Brain pericyte (primary cell): ENCODE measurements around the gene ELAVL1.

Experiments used
- DNase-seq: peaks from one replicate; pipeline ENCODE4 v3.0.0-alpha.2; 2012; ENCODE audit warnings: low read depth, low spot score

The ELAVL1 gene

GRCh38 chr19:7986321-7987113, 18.9 kb downstream of the ELAVL1 start:
- no peak for DNase-seq

DNA sequence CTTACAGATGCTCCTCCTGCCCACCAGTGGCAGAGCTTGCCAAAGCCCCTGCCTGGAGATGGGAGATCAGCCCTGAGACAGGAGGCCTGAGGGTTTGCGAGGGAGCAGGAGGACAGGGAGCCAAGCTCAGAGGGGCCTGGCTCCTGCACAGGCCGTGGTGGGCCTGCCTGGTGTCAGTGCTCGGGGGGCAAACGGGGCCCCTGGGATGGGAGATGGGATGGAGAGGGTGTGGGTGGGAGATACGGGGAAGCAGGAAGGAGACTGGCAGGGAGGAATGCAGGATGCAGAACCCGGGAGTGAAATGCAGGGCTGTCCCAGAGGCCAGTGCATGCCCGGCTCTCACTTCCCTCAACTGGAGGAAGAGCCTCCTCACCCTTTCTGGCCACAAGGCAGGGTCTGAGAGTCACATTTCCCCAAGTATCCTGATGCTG, 19.9 kb downstream of the ELAVL1 start:
- DNase-seq: no peak

DNA sequence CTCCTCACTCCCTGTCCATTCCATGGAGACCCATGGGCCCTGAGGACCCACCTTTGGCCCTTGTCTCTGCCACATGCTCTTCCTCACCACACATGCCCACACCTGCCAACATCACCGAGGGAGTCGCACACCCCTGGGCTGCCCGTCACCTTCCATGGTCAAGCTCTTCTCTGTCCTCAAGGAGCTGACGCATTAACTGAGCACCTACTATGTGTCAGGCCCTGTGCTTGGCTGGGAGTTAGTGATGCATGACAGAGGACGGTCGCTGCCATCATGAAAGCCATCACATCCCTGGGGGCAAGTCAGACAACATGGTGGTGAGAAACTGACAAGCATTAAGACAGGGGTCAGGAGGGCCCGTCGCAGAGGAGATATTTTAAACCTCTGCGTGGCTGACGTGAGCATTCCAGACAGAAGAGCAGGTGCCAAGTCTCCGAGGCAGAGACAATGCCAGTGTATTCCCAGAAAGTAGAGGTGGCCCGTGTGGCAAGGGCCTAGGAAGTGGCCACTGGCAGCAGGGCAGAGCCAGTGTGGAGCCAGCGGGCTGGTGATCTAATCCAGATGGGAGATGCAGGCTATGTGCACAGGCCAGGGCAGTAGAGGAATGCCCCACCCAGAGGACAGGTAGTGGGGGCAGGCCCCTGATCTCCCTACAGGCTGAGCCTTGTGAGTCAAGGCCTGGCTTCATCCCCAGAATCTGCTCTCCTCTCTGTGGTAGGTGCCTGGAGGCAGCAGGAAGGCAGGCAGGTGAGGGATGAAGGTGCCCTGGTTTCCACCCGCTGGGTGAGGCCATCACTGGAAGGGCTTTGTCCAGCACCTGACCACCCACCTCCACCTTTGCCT, 21.2 kb downstream of the ELAVL1 start:
- DNase-seq: no peak

DNA sequence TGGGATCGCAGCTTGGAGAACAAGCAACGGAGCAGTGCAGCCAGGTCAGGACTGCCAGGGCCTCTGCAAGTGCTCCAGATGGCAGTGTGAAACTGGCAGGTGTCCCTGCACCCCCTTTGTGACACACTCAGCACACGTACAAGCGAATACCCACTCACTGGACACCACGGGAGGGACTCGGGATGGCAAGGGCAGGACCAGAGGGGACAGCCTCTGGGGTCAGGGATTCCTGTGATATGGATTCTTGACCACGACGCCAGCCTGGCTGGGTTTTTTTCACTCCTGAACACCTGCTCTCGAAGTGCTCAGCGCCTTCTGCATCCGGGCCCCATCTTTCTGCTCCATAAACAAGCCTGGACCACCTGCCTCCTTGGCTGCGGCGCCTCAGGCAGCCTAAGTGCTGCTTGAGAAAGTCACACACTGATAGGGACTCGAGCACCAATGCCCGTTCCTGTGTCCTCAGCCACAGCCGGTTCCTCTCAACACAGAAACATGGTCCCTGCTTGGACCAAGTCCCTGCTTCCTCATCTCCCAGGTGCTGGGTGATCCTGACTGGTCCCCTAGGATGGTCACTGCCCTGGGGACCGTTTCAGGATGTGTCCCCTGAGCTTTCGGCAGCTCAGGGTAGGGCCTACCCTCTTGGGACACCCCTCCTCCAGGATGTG, 22.0 kb downstream of the ELAVL1 start:
- DNase-seq: no peak

- DNase-seq: no peak
Measured at GRCh38 chr19:7982651-7983099, 22.8 kb downstream of the ELAVL1 start.

GRCh38 chr19:7982103-7982502, 23.3 kb downstream of the ELAVL1 start:
- no peak for DNase-seq

- no peak for DNase-seq
Measured at GRCh38 chr19:7981661-7982060, 23.8 kb downstream of the ELAVL1 start.

- DNase-seq: no peak
Measured at GRCh38 chr19:7981199-7981598, 24.2 kb downstream of the ELAVL1 start.

DNA sequence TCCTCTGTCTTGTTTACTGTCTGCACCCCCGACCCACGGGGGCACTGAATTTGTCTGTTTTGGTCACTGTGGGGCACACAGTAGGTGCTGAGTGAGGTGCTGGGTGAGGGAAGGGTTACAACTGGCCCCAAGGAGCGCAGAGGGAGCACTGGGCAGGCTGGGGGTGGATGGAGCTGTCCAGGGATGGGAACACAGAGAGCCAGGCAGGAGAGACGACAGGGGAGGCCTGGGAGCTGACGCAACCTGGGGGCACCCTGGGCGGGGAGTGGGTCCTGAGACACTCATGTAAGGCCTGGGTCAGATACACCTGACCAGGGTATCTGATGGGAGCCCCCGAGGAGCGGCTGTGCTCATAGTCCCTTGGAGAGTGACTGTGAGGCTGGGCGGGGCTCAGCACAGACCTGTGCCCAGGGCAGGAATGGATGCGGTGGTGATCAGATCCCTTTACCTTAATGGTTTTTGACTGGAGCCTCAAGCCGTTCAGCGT, 24.8 kb downstream of the ELAVL1 start:
- DNase-seq: no peak

DNA sequence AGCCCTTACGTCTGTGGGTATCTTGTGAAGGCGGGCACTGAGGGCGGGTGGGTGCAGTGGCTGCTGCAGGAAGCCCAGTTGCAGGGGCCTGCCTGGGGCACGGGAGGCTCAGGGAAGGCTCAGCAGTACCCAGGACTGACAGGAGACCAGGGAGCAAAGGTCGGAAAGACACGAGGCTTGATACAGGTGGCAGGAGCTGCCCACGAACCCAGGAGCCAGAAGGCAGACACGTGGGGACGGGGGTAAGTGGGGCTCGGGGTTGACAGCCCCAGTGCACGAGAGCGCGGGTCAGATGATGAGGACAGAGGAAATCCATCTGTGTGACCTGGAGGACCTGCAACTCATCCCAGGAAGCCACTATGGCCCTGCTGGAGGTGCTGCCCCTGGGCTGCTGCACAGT, 25.3 kb downstream of the ELAVL1 start:
- no peak for DNase-seq

DNA sequence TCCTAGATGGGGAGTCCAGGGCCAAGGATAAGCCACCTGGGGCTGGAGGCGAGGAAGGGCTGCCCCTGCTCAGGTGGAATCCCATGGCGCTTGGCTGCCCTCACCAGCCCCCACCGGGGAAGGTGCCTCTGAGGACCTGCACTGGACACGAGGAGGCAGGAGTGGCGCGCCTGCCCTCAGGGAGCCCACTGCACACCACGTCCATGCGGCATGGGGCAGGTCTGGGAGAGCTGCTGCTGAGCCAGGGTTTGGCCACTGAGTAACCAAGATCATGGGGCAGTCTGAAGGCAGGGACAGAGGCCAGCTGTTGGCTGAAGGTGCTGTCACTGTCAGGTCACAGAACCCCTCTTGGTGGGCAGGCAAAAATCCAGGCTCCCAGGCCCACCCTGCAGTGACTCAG, 25.9 kb downstream of the ELAVL1 start:
- DNase-seq: no peak

GRCh38 chr19:7979011-7979410, 26.4 kb downstream of the ELAVL1 start:
- DNase-seq: no peak

- no peak for DNase-seq
Measured at GRCh38 chr19:7978179-7978825, 27.1 kb downstream of the ELAVL1 start.

- DNase-seq: no peak
Measured at GRCh38 chr19:7977723-7978040, 27.8 kb downstream of the ELAVL1 start.

- DNase-seq: no peak
Measured at GRCh38 chr19:7977021-7977722, 28.3 kb downstream of the ELAVL1 start.

GRCh38 chr19:7976461-7976860, 29.0 kb downstream of the ELAVL1 start:
- DNase-seq: no peak

DNA sequence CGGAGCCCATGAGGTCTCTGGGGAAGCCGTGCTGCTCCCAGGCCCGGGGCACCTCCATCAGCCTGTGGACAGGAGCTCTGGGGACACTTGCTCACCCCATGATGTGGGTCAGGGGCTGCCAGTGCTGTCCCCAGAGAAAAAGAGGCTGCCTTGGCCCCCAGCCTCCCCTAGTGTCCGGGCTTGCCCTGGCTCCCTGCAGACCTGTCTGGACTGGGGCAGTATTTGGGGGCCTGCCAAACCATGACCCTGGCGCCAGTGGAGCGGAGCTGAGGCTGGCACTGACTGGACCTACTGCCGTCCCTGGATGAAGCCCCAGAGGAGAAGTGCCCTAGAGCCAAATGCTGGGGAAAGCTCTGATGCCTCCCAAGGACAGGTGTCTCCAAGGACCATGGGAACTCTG, 30.4 kb downstream of the ELAVL1 start:
- DNase-seq: no peak

DNA sequence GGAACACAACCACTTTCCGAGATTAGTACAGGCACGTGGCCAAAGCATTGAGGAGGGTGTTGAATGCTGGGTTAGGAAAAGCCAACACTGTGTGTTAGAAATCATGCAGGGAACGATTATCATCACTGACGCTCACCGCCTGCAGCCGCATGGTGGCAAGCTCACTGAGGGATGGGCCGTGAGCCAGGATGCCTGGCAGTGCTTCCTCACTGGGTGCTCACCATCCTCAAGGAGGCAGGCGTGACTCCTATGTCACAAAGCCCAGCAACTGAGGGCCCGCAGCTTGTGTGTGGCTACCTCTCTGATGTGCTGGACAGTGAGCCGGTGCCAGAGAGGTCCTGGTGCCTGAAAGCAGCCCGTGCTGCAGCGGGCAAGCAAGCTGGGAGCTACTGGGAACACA, 31.6 kb downstream of the ELAVL1 start:
- DNase-seq: no peak

DNA sequence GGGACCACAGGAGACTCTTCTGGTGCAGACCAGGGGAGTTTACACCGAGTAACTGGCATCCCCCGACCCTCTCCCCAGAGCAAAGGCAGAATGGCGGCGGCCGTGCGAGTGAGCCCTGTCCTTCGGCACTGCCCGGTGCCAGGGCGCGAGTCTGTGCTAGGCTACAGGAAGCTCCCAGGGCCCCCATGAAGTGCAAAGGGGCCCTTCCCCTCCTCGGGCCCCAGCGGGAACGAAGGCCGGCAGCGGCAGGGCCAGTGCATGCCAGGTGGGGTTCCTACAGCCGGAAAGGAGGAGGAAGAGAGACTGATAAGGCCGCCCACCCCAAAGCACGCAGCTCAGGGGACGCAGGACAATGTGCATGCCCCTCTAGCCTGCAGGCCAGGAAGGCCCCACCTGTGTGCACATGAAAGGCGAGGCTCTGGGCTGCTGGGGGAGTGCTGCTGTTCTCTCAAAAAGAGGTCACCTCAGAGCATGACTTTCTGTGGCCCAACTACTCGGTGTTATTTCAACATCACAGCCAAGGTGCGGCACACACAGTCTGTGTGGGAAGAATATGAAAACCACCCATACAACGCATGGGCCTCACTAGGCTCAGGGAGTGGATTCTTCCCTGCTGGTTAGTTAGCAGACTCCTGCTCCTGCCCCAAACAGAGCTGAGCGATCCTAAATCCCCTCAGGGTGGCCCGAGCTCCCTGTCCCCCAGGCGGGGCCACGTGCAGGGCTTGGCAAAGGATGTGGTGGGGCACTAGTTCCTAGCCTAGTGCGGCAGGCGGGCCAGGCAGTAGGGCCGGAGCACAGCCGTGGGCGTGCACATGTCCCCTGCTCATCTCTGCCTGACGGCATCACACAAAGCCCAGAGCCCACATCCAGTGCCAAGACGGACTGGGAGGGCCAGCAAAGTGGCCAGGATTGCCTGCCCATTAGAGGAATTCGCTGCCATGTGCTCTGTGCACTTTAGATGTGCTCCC, 33.6 kb downstream of the ELAVL1 start:
- no peak for DNase-seq
